NCI-H510A treated with DMSO at 0.1 percent for 48 hours (cell line): ENCODE results near the gene BRPF1.

Experiments
- DNase-seq: peaks from one replicate; lab custom pipeline; 2025; lab: John Stamatoyannopoulos, UW

The BRPF1 gene

GRCh38 chr3:9731206-9732079, at the start of gene BRPF1:
Gene BRPF1, plus strand, starts transcription at chr3:9731735. Its CDS starts 2,406 bp downstream, at chr3:9734141.
- DNase-seq, result peak; percentile 62

GRCh38 chr3:9682096-9682495, 49.4 kb upstream of the BRPF1 start:
- no peak for DNase-seq

- no peak for DNase-seq
These were observed 48.1 kb upstream of the BRPF1 start for GRCh38 chr3:9683426-9683825.

GRCh38 chr3:9685216-9686049, 46.1 kb upstream of the BRPF1 start:
- no peak for DNase-seq

- no peak for DNase-seq
These were observed 45.4 kb upstream of the BRPF1 start for GRCh38 chr3:9686050-9686550.

GRCh38 chr3:9686703-9687102, 44.8 kb upstream of the BRPF1 start:
- no peak for DNase-seq

- no peak for DNase-seq
These were observed 44.0 kb upstream of the BRPF1 start for GRCh38 chr3:9687514-9687913.

GRCh38 chr3:9688961-9689360, 42.6 kb upstream of the BRPF1 start:
- no peak for DNase-seq

GRCh38 chr3:9689757-9690156, 41.8 kb upstream of the BRPF1 start:
- DNase-seq, result no peak

GRCh38 chr3:9690451-9691450, 40.8 kb upstream of the BRPF1 start:
- no peak for DNase-seq

- no peak for DNase-seq
These were observed 39.9 kb upstream of the BRPF1 start for GRCh38 chr3:9691636-9692035.

GRCh38 chr3:9692416-9692815, 39.1 kb upstream of the BRPF1 start:
- no peak for DNase-seq

- DNase-seq, result no peak
These were observed 36.2 kb upstream of the BRPF1 start for GRCh38 chr3:9695345-9695744.

GRCh38 chr3:9695746-9696145, 35.8 kb upstream of the BRPF1 start:
- no peak for DNase-seq

- DNase-seq, result no peak
These were observed 34.9 kb upstream of the BRPF1 start for GRCh38 chr3:9696480-9697220.

- no peak for DNase-seq
These were observed 33.6 kb upstream of the BRPF1 start for GRCh38 chr3:9697892-9698291.

- no peak for DNase-seq
These were observed 33.2 kb upstream of the BRPF1 start for GRCh38 chr3:9698293-9698692.

GRCh38 chr3:9700536-9700935, 31.0 kb upstream of the BRPF1 start:
- no peak for DNase-seq

- no peak for DNase-seq
These were observed 30.5 kb upstream of the BRPF1 start for GRCh38 chr3:9701006-9701405.

GRCh38 chr3:9701711-9702110, 29.8 kb upstream of the BRPF1 start:
- no peak for DNase-seq

- no peak for DNase-seq
These were observed 28.3 kb upstream of the BRPF1 start for GRCh38 chr3:9703240-9703639.
